Lower leg skin (tissue), 3 donors: ENCODE data around the gene C18orf63.

Experiments
- CTCF ChIP-seq, 3 donors: fragments of 450-650 bp; IDR thresholded peaks; one replicate each; pipeline ENCODE4 v1.5.1; 2016; ENCODE audit warnings: antibody characterized with exemption in 3 of 3, mild to moderate bottlenecking in 3 of 3, moderate library complexity in 2 of 3
- POLR2A ChIP-seq, 2 donors: fragments of 450-650 bp; IDR thresholded peaks; one replicate each; pipeline ENCODE4 v1.6.1; 2016 to 2017; ENCODE audit warnings: antibody characterized with exemption in 2 of 2, mild to moderate bottlenecking in 1 of 2, moderate library complexity in 1 of 2

DNA sequence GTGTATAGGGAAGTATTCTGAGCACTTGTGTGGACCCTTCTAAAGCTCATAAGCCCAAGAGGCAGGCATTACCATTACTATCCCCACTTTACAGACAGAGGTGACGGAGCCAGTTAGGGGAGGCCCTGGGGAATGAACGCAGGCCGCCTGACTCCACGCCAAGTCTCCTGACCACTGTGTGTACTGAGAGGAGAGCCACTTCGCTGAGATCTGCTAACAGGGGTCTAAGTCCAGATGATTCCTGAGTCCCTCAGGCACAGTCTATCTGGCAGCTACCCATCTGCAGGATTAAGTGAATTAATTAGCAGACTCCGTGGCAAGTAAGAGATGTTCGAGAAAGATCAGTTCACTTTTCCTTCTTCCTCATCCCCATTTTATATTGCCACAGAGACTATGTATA lies 37.6 kb upstream of the C18orf63 start:
- no peak for TF ChIP-seq CTCF (IDR thresholded peaks at IDR 0.05)
- TF ChIP-seq POLR2A (IDR thresholded peaks at IDR 0.05): no peak
